Loucy (cell line): ENCODE measurements around the gene MUC6.

Experiments
- H2AFZ ChIP-seq: fragments of 200-600 bp; sonication (generic); 2 replicates; pipeline ENCODE4 v1.6.0; 2016; ENCODE audit warnings: antibody characterized with exemption, mild to moderate bottlenecking, low read length, moderate library complexity
- H3F3A ChIP-seq: fragments of 200-600 bp; 2 replicates; pipeline ENCODE4 v1.6.0; 2016; ENCODE audit warnings: antibody characterized with exemption, low read depth, mild to moderate bottlenecking
- H3K27me3 ChIP-seq: fragments of 200-600 bp; sonication (generic); 2 replicates; pipeline ENCODE4 v1.6.1; 2014; ENCODE audit warnings: low read length, mild to moderate bottlenecking; ENCODE audit not compliant: insufficient read depth, poor library complexity, severe bottlenecking
- H3K36me3 ChIP-seq: fragments of 200-600 bp; sonication (generic); 2 replicates; pipeline ENCODE4 v1.6.1; 2016; ENCODE audit warnings: low read length; ENCODE audit not compliant: insufficient read depth
- H3K4me1 ChIP-seq: fragments of 200-600 bp; sonication (generic); 2 replicates; pipeline ENCODE4 v1.5.1; 2014; ENCODE audit warnings: low read length, mild to moderate bottlenecking; ENCODE audit not compliant: insufficient read depth, poor library complexity, severe bottlenecking
- H3K4me2 ChIP-seq: fragments of 200-600 bp; sonication (generic); 2 replicates; pipeline ENCODE4 v1.6.0; 2014; ENCODE audit warnings: antibody characterized with exemption, low read length, low read depth, mild to moderate bottlenecking; ENCODE audit not compliant: poor library complexity, severe bottlenecking
- H3K4me3 ChIP-seq: fragments of 200-600 bp; sonication (generic); 2 replicates; pipeline ENCODE4 v1.5.1; 2014; ENCODE audit warnings: low read length, mild to moderate bottlenecking, mixed read lengths; ENCODE audit not compliant: poor library complexity, severe bottlenecking
- H3K79me2 ChIP-seq: fragments of 200-600 bp; sonication (generic); 2 replicates; pipeline ENCODE4 v1.6.1; 2014; ENCODE audit warnings: low read length; ENCODE audit not compliant: insufficient read depth
- H3K9ac ChIP-seq: fragments of 200-600 bp; sonication (generic); 2 replicates; pipeline ENCODE4 v1.6.0; 2014; ENCODE audit warnings: mild to moderate bottlenecking, low read depth, low read length, moderate library complexity; ENCODE audit not compliant: poor library complexity, severe bottlenecking
- H3K9me2 ChIP-seq: fragments of 200-600 bp; sonication (generic); replicated peaks from 2 replicates; pipeline ENCODE4 v1.6.1; 2016; ENCODE audit warnings: low read depth, low read length, mixed read lengths
- H3K9me3 ChIP-seq: fragments of 200-600 bp; sonication (generic); 2 replicates; pipeline ENCODE4 v1.6.1; 2014; ENCODE audit warnings: mild to moderate bottlenecking, antibody characterized with exemption, low read length, low read depth; ENCODE audit not compliant: insufficient read depth
- H4K20me1 ChIP-seq: fragments of 200-600 bp; sonication (generic); 2 replicates; pipeline ENCODE4 v1.6.0; 2014; ENCODE audit warnings: antibody characterized with exemption, low read length, mild to moderate bottlenecking; ENCODE audit not compliant: insufficient read depth, poor library complexity, severe bottlenecking
- CTCF ChIP-seq: fragments of 200-600 bp; sonication (generic); conservative IDR thresholded peaks from 2 replicates; pipeline ENCODE4 v1.5.1; 2014; ENCODE audit warnings: mild to moderate bottlenecking, antibody characterized with exemption, low read length
- EZH2phosphoT487 ChIP-seq: fragments of 200-600 bp; IDR thresholded peaks from 2 replicates; pipeline ENCODE4 v1.6.1; 2018; ENCODE audit warnings: antibody characterized with exemption, mild to moderate bottlenecking, moderate library complexity, borderline replicate concordance

Gene MUC6

DNA sequence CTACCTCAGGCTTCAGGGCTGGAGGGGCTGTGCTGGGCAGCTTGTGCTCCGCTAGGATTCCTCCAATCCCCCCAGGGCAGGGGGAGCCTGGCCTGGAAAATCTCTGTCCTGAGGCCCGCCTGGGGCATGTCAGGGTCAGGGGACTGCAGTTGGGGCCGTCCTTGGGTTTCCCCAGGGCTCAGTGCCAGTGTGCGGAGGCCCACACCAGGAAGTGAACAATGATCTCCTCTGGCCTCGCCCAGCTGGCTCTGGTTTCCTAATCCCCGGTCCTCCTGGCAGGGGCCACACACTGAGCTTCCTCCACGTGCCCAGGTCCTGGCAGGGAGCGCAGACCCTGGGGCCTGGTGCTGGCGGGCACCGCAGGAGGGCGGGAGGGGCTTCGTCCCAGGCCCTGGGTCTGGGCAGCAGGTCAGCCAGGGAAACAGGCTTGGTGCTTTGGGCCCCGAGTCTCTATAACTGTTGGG lies 36.8 kb upstream of the MUC6 start:
- Histone ChIP-seq H3K9me2 (no peaks in the 10 kb centered on the region), H3K27me3 (no peaks in the 10 kb centered on the region), H3K4me1 (no peaks in the 10 kb centered on the region), H3F3A (no peaks in the 10 kb centered on the region), H3K9me3 (no peaks in the 10 kb centered on the region; the same call in 1 of the 2 replicates), H3K9ac (no peak overlapping the region), H4K20me1 (no peaks in the 10 kb centered on the region), H2AFZ (no peak overlapping the region), H3K36me3 (no peaks in the 10 kb centered on the region), H3K79me2 (no peaks in the 10 kb centered on the region), H3K4me2 (no peak overlapping the region), H3K4me3 (no peak overlapping the region)
- TF ChIP-seq CTCF (no peak), EZH2phosphoT487 (no peak)

DNA sequence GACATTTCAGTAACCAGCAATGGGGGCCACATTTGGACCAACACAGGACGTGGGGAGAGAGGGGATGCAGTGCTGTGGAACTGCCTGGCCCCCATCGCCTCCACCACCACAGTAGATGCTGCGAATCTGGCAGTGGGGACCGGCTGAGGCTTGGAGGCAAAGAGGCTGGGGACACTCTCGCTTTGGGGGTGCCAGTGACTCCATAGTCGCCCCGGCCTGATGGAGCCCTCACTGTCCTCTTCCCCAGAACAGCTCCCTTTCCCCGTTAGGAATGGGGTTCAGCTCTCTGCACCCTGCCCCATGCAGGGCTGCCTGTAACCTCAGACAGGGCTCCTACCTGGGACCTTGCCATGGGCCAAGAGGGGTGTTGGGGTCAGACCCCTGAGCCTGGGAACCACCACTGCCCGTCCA lies 36.3 kb upstream of the MUC6 start:
- H3K9me2 ChIP-seq = no peaks in the 10 kb centered on the region
- H3K4me2 ChIP-seq = no peak overlapping the region
- H2AFZ ChIP-seq = no peak overlapping the region
- no peaks in the 10 kb centered on the region for H3K4me1 ChIP-seq
- H3K9ac ChIP-seq = no peak overlapping the region
- H3F3A ChIP-seq = no peaks in the 10 kb centered on the region
- no peaks in the 10 kb centered on the region for H4K20me1 ChIP-seq
- no peaks in the 10 kb centered on the region for H3K79me2 ChIP-seq
- H3K9me3 ChIP-seq = no peaks in the 10 kb centered on the region; the same call in 1 of the 2 replicates
- TF ChIP-seq CTCF (no peak), EZH2phosphoT487 (no peak)
- H3K36me3 ChIP-seq = no peaks in the 10 kb centered on the region
- H3K27me3 ChIP-seq = no peaks in the 10 kb centered on the region
- no peak overlapping the region for H3K4me3 ChIP-seq

DNA sequence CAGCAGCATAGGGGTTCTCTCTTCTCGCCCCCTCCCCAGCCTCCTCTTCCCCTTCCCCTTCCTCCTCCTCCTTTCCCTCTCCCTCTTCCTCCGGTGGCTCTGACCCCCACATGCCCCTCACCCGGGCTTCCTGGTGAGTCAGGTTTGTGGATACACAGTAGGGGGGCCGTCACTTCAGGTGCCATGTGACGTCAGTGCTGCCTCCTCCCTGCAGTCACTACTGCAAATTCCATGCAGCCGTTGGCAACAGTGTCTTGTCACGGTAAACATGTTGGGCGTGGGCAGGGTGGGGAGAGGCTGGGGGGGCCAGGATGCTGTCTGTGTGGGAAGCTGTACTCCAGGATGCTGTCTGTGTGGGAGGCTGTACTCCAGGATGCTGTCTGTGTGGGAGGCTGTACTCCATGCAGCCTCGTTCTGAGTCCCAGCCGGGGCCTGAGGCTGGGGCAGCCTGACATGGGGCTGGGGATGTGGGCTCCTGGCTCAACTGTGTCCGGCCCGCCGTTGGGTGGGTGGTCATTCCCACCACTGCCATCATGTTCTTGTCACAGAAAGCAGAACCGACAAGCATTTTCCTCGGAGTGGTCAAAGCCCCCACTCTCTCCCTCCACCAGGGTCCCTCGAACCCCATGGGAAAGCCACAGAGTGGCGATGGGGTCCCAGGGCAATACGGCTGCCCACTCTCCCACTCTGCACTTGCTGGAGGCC lies 35.8 kb upstream of the MUC6 start:
- no peaks in the 10 kb centered on the region; the same call in 1 of the 2 replicates for H3K9me3 ChIP-seq
- H3K9ac ChIP-seq = no peak overlapping the region
- no peak overlapping the region for H3K4me2 ChIP-seq

More for the DNA sequence above, 35.8 kb upstream of the MUC6 start:
- no peaks in the 10 kb centered on the region for H3K79me2 ChIP-seq
- no peaks in the 10 kb centered on the region for H3K9me2 ChIP-seq
- no peak overlapping the region for H3K4me3 ChIP-seq
- no peaks in the 10 kb centered on the region for H4K20me1 ChIP-seq
- H3F3A ChIP-seq = no peaks in the 10 kb centered on the region
- no peak overlapping the region for H2AFZ ChIP-seq
- TF ChIP-seq CTCF (no peak), EZH2phosphoT487 (no peak)
- H3K4me1 ChIP-seq = no peaks in the 10 kb centered on the region
- no peaks in the 10 kb centered on the region for H3K36me3 ChIP-seq
- H3K27me3 ChIP-seq = no peaks in the 10 kb centered on the region
